HL-60 (cell line): ENCODE data around the gene NOX5.

Source experiments
- DNase-seq, 2 experiments: peaks; one replicate each; pipeline ENCODE4 v3.0.0-alpha.2; 2010 to 2020; ENCODE audit warnings: low read depth in 1 of 2, low spot score in 1 of 2
- H3K27ac ChIP-seq: fragments of 250-450 bp; sonication (Bioruptor Pico); replicated peaks from 2 replicates; pipeline ENCODE4 v1.5.1; 2020; ENCODE audit warnings: mild to moderate bottlenecking, moderate library complexity
- H3K27me3 ChIP-seq: fragments of 250-450 bp; sonication (Bioruptor Pico); 2 replicates; pipeline ENCODE4 v1.5.1; 2021; ENCODE audit warnings: mild to moderate bottlenecking, moderate library complexity; ENCODE audit not compliant: insufficient read depth, poor library complexity, severe bottlenecking
- H3K4me3 ChIP-seq: replicated peaks from 2 replicates; pipeline ENCODE4 v1.5.1; 2011; ENCODE audit warnings: mild to moderate bottlenecking, control low read depth, low read length; ENCODE audit not compliant: insufficient read depth
- GABPA ChIP-seq: IDR thresholded peaks from 2 replicates; pipeline ENCODE4 v1.6.1; 2012; ENCODE audit warnings: low read depth
- POLR2AphosphoS5 ChIP-seq: IDR thresholded peaks from 2 replicates; pipeline ENCODE4 v1.6.1; 2012; ENCODE audit warnings: low read depth
- SPI1 ChIP-seq: IDR thresholded peaks from 2 replicates; pipeline ENCODE4 v1.6.1; 2012; ENCODE audit warnings: low read depth, mild to moderate bottlenecking, borderline replicate concordance
- TF ChIP-seq, protein P1 (sequence below): IDR thresholded peaks from 2 replicates; pipeline ENCODE4 v1.6.1; 2012; ENCODE audit warnings: low read depth; ENCODE audit not compliant: insufficient replicate concordance
- TF ChIP-seq, protein P2 (sequence below): IDR thresholded peaks from one replicate; pipeline ENCODE4 v1.5.1; 2011; ENCODE audit warnings: low read length, control low read depth, inconsistent platforms; ENCODE audit not compliant: insufficient read depth

NOX5 gene

DNA sequence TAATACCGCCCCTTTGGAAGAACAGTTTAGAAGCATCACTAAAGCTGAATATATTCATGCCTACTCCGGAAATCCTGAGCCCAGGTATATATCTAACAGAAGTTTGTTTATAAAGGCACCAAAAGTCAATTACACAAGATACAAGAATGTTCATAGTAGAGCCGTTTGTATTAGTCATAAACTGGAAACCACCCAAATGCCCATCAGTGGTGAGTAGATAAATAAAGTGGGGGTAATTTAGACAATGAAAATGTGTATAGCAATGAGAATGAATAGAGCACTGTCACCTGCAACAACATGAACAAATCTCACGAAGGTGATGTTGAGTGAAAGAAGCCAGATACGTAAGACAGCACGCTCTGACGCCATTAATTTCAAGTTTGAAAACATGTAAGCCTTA lies 77.7 kb downstream of the NOX5 start:
- no peak for DNase-seq
- TF ChIP-seq SPI1 = no peak
- TF ChIP-seq, protein P1, sequence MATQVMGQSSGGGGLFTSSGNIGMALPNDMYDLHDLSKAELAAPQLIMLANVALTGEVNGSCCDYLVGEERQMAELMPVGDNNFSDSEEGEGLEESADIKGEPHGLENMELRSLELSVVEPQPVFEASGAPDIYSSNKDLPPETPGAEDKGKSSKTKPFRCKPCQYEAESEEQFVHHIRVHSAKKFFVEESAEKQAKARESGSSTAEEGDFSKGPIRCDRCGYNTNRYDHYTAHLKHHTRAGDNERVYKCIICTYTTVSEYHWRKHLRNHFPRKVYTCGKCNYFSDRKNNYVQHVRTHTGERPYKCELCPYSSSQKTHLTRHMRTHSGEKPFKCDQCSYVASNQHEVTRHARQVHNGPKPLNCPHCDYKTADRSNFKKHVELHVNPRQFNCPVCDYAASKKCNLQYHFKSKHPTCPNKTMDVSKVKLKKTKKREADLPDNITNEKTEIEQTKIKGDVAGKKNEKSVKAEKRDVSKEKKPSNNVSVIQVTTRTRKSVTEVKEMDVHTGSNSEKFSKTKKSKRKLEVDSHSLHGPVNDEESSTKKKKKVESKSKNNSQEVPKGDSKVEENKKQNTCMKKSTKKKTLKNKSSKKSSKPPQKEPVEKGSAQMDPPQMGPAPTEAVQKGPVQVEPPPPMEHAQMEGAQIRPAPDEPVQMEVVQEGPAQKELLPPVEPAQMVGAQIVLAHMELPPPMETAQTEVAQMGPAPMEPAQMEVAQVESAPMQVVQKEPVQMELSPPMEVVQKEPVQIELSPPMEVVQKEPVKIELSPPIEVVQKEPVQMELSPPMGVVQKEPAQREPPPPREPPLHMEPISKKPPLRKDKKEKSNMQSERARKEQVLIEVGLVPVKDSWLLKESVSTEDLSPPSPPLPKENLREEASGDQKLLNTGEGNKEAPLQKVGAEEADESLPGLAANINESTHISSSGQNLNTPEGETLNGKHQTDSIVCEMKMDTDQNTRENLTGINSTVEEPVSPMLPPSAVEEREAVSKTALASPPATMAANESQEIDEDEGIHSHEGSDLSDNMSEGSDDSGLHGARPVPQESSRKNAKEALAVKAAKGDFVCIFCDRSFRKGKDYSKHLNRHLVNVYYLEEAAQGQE = no peak
- TF ChIP-seq GABPA = no peak
- no peak for TF ChIP-seq POLR2AphosphoS5
- TF ChIP-seq, protein P2, sequence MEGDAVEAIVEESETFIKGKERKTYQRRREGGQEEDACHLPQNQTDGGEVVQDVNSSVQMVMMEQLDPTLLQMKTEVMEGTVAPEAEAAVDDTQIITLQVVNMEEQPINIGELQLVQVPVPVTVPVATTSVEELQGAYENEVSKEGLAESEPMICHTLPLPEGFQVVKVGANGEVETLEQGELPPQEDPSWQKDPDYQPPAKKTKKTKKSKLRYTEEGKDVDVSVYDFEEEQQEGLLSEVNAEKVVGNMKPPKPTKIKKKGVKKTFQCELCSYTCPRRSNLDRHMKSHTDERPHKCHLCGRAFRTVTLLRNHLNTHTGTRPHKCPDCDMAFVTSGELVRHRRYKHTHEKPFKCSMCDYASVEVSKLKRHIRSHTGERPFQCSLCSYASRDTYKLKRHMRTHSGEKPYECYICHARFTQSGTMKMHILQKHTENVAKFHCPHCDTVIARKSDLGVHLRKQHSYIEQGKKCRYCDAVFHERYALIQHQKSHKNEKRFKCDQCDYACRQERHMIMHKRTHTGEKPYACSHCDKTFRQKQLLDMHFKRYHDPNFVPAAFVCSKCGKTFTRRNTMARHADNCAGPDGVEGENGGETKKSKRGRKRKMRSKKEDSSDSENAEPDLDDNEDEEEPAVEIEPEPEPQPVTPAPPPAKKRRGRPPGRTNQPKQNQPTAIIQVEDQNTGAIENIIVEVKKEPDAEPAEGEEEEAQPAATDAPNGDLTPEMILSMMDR = no peak
- H3K27me3 ChIP-seq = no peaks in the 10 kb centered on the region
- no peak overlapping the region for H3K27ac ChIP-seq
- no peak overlapping the region for H3K4me3 ChIP-seq

DNA sequence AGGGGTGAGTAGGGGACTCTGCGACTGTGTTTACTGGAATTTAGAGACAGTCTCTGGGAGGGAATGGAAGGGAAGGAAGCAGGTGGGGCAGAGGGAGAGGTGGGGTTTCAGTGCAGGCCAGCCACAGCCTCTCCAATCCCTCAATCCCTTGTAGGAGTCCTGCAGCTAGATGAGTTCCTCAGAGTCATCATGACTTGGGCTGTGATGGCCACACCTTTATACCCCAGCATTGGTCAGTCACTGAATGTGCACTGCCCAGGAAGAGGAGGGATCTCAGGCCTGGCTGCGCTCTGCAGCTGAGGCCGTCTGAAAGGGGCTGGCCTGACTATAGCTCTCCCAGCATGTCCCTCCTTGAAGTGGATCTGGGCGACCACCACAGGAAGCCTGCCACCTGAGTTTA lies 78.6 kb downstream of the NOX5 start:
- no peak for TF ChIP-seq SPI1
- no peak for TF ChIP-seq GABPA
- TF ChIP-seq, protein P1 = no peak
- TF ChIP-seq, protein P2 = no peak
- no peak for TF ChIP-seq POLR2AphosphoS5
- Histone ChIP-seq H3K4me3 (no peak overlapping the region), H3K27me3 (no peaks in the 10 kb centered on the region), H3K27ac (no peak overlapping the region)
- no peak for DNase-seq

DNA sequence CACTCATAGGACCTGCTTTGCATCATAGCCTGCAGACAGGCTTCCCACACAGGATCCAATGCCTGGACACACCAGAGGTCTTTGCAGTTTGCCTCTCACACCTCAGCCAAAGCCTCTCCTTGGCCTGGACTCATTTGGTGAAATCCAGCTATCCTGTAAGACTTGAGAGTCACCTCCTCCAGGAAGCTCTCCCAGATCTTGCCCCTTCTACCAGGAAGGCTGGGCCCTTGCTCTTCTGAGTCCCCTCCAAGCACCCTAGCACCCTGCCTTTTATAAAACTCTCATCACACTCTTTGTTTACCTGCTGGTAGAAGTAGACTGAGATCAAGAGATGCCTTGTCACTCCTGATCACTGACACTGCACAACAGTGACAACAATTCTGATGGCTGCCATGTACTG lies 79.1 kb downstream of the NOX5 start:
- TF ChIP-seq POLR2AphosphoS5 = no peak
- TF ChIP-seq, protein P1 = no peak
- TF ChIP-seq, protein P2 = no peak
- TF ChIP-seq SPI1 = no peak
- TF ChIP-seq GABPA = no peak
- no peak for DNase-seq
- H3K27ac ChIP-seq = no peak overlapping the region

More for the DNA sequence above, 79.1 kb downstream of the NOX5 start:
- H3K4me3 ChIP-seq = no peak overlapping the region
- no peaks in the 10 kb centered on the region for H3K27me3 ChIP-seq
